Activated T-helper 9 cell treated with anti-CD3 and anti-CD28 coated beads, Interleukin-2, amount 50 U/mL, for 16 hours (primary cell): ENCODE data around the gene OR52N2.
A peak's percentile ranks its signal among the peaks of the same experiment; 100 is the strongest.

ENCODE experiments used
- DNase-seq: peaks from one replicate; pipeline ENCODE4 v3.0.0-alpha.2; 2020; ENCODE audit warnings: low read depth

The OR52N2 gene

DNA sequence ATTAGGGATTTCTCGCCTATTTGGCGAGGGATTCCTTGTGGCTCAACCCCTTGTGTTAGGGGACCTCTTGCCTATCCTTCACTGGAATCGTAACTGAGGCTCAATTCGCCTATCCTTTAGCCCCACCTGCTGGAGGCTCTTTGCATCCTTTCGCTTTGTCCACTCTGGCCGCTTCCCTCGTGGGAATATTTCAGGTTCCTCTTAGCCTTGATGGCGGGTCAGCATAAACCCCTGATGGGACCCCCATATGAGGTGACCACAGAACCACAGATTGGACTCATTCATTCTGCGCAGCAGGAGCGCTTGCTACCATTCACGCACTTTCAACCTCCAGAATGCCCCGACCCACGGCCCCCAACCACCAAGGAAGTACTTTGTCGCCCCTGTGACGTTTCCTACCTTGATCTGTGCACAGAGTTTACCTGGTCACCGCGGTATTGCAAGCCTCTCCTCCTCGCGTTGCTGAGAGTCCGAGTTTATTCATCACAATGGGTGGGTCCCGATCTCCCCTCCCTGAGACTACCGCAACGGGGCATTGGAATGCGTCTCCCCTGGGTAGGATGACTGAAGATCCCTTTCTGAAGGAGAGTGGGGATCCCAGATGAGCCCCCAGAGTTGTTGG is at the start of gene OR52N2:
Gene OR52N2 (plus strand): TSS at position 425 of the 622 bp plus-strand sequence. CDS start 11,412 bp downstream, outside the sequence.
- DNase-seq: peak; percentile 46

DNA sequence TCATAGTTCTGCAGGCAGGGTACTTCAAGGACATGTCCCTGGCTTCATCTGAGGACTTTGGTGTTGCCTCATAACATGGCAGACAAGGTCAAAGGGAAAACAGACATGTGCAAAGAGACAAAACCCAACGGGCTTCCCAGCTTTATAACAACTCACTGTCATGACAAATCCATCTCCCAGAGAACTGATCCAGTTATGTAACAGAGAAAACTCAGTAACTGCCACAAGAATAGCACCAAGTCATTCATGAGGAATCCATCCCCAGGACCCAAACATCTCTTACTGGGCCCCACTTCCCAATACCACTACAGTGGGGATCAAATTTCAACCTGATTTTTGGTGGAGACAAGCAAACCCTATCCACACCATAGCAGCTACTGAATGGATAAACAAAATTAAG is 41.7 kb upstream of the OR52N2 start:
- DNase-seq: no peak

GRCh38 chr11:5783255-5783654 is 25.5 kb upstream of the OR52N2 start, which contains the start of gene OR52N5:
Gene OR52N5 (minus strand): TSS chr11:5783355. CDS start chr11:5778634, 4,721 bp downstream.
- no peak for DNase-seq

DNA sequence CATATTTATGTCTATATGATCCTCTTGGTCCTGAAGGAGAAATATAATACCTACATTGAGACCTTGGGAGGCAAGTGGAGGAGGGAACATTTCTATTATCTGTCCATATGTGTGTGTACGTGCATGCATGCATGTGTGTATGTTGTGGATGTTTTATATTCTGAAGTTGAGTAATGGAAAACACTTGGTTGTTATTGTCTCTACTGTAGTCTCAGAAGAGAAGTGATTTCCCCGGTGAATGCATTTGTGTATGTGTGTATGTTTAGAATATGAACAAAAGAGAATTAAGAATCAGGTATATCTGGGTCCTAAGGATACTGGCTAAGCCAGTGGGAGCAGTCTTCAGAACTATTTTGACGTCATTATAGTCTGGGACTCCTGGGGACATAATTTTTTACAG is 17.6 kb upstream of the OR52N2 start, which contains the start of gene OR52N1:
Gene OR52N1 (minus strand): TSS at position 101 of the 400 bp plus-strand sequence. CDS start 2,449 bp downstream, outside the sequence.
- DNase-seq: no peak

- DNase-seq: no peak
Measured at GRCh38 chr11:5796541-5796940, 12.2 kb upstream of the OR52N2 start.

DNA sequence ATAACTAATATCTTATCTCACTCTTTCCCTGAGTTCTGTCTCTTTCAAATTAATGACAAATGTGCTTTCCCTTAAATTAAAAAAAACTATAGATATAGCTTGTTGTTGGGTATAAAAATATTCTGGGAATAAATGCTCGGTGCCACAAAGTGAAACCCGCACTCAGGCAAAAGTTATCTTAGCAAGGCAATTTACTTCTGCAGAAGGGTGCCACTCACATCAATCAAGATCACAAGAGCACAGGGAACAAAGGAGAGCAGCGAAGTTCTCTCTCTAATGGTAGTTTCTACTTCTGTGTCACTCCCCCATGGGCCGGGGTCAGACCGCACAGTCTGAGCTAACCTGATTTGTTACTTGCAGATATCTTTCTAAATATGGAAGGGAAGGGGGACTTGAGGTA is 4.7 kb upstream of the OR52N2 start:
- no peak for DNase-seq

DNA sequence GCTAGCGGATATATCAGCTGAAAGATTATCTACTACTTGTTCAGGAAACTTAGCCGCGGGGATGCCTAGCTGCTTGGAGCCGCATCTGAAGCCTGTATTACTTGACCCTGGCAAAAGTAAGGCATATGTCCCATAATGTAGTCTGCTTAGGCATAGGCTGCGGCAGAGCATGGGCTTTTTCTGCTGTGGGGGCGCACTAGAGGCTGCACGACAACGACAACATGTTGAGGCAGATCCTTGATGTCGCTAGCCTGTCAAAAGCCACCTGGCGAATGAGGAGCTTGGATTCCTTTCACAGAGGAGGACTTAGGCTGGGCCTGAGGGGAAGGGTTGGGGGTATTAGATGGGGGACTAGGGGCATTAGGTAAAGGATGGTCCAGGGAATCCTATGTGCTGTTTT is 1.1 kb upstream of the OR52N2 start:
- no peak for DNase-seq

DNA sequence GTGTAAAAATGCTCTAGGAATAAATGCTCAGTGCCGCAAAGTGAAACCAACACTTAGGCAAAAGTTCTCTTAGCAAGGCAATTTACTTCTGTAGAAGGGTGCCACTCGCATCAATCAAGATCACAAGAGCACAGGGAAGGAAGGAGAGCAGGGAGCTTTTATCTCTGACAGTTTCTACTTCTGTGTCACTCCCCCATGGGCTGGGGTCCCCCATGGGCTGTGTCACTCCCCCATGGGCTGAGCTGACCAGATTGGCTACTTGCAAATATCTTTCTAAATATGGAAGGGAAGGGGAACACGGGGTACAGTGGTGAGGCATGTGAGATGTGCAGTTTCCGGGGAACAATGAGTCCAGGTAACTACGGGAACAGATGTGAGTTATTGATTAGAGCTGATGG is 397 bp downstream of the OR52N2 start:
- no peak for DNase-seq

- no peak for DNase-seq
Measured at GRCh38 chr11:5809905-5810795, 1.4 kb downstream of the OR52N2 start.

GRCh38 chr11:5815534-5815933 is 6.8 kb downstream of the OR52N2 start:
- no peak for DNase-seq

DNA sequence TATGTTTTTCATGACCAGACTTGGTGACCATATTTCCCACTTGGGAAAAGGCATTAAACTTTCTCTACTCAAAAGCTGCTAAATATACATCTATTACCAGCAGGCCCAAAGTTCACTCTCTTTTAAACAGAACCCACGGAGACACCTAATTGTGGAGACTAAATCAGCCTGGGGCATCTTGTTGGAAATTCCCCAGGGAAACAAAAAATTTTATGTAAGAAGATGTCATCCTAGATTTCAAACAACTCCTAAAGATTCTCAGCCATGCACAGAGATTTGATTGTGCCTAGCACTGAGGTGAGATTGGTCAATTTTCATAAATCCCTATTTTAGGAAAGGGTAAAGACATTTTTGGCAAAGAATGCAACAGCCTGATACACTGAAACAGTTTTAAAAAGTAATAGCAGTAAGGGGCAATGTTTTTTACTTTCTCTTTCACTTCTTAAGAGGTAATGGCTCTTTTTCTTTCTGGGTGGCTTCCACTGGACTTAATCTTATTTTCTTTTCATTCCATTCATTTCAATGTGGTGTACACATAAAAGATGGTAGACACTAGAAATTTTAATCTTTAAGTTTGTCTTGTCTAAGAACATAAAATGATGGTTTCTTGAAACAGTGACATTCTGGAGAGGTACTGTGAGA is 9.6 kb downstream of the OR52N2 start:
- no peak for DNase-seq

- DNase-seq: no peak
Measured at GRCh38 chr11:5831196-5831829, 22.6 kb downstream of the OR52N2 start.

- no peak for DNase-seq
Measured at GRCh38 chr11:5833446-5833845, 24.7 kb downstream of the OR52N2 start.

- DNase-seq: no peak
Measured at GRCh38 chr11:5837695-5838094, 29.0 kb downstream of the OR52N2 start.

DNA sequence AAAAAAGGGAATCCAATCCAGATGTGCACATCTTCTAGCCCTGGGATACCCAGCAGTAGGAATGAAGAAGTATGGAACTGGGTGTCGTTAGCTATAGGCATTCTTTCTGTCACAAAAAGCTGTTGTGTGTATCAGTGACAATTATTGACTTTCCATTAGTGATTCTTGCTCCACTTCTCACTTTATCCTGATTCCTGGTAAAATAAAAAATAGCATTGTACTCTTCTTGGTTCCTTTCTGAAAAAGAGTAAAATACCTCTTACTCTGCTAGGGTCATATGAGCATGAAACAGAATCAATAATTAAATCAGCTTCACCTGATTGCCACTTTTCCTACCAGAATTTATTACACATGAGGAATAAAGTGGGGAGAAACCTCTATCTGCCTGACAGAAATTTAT is 33.1 kb downstream of the OR52N2 start, which contains the start of gene OR52E6:
Gene OR52E6 (minus strand): TSS at position 101 of the 400 bp plus-strand sequence. CDS start 0 bp downstream, at position 101.
- no peak for DNase-seq

- no peak for DNase-seq
Measured at GRCh38 chr11:5846701-5847100, 38.0 kb downstream of the OR52N2 start.

- DNase-seq: no peak
Measured at GRCh38 chr11:5847711-5848110, 39.0 kb downstream of the OR52N2 start.

DNA sequence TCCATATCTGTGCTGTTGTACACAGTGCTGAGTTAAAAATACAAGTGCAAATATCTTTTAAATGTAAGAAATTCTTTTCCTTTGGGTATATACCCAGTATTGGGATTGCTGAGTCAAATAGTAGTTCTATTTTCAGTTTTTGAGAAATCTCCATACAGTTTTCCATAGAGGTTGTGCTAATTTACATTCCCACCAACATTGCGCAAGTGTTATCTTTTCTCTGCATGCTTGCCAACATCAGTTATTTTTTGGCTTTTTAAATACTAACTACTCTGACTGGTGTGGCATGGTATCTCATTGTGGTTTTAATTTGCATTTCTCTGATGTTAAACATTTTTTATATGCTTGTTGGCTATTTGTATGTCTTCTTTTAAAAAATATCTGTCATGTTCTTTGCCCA is 42.3 kb downstream of the OR52N2 start:
- DNase-seq: no peak

DNA sequence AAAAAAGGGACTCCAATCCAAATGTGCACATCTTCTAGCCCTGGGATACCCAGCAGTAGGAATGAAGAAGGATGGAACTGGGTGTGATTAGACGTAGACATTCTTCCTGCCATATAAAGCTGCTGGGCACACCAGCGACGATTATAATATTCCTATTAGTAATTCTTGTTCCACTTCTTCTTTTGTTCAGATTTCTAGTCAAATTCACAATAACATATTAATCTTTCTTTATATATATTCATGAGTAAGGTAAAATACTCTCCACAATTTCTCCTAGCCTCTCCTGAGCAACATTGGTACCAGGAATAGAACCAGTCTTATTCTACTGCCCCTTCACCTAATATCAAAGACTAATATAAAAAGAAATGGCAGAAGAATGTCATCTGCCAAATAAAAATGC is 48.9 kb downstream of the OR52N2 start, which contains the start of gene OR52E8:
Gene OR52E8 (minus strand): TSS at position 101 of the 400 bp plus-strand sequence. CDS start 0 bp downstream, at position 101.
- DNase-seq: no peak

GRCh38 chr11:5865826-5866225 is 57.1 kb downstream of the OR52N2 start:
- no peak for DNase-seq
